Hepatocyte (in vitro differentiated cells): ENCODE data around the gene IL17RE.

Source experiments
- CTCF ChIP-seq: fragments of 200-600 bp; sonication (generic); IDR thresholded peaks from 2 replicates; pipeline ENCODE4 v1.5.1; 2016; ENCODE audit warnings: antibody characterized with exemption, mild to moderate bottlenecking; ENCODE audit not compliant: poor library complexity
- EZH2 ChIP-seq: fragments of 200-600 bp; sonication (generic); IDR thresholded peaks from 2 replicates; pipeline ENCODE4 v1.6.1; 2016; ENCODE audit warnings: antibody characterized with exemption, mild to moderate bottlenecking, borderline replicate concordance
- EZH2phosphoT487 ChIP-seq: fragments of 200-600 bp; sonication (generic); IDR thresholded peaks from one replicate; pipeline ENCODE4 v1.6.1; 2018; ENCODE audit warnings: antibody characterized with exemption, mild to moderate bottlenecking, low read depth, moderate library complexity; ENCODE audit not compliant: unreplicated experiment, severe bottlenecking

GRCh38 chr3:9957214-9957613, 54.6 kb downstream of the IL17RE start:
- no peak for TF ChIP-seq CTCF
- TF ChIP-seq EZH2: no peak
- no peak for TF ChIP-seq EZH2phosphoT487
